MM.1S (cell line): ENCODE data around the gene NANS.

Experiments
- DNase-seq: peaks from one replicate; pipeline ENCODE4 v3.0.0-alpha.2; 2015
- H2AFZ ChIP-seq: fragments of 300-600 bp; sonication (generic); 2 replicates; pipeline ENCODE4 v1.6.0; 2016; ENCODE audit warnings: antibody characterized with exemption, low read length
- H3F3A ChIP-seq: fragments of 300-600 bp; sonication (generic); 2 replicates; pipeline ENCODE4 v1.6.1; 2016; ENCODE audit warnings: mild to moderate bottlenecking, antibody characterized with exemption, low read length, moderate library complexity, mixed read lengths; ENCODE audit not compliant: insufficient read depth
- H3K27ac ChIP-seq: fragments of 300-600 bp; sonication (generic); 2 replicates; pipeline ENCODE4 v1.5.1; 2016; ENCODE audit warnings: mild to moderate bottlenecking, low read length
- H3K27me3 ChIP-seq: fragments of 300-600 bp; sonication (generic); replicated peaks from 2 replicates; pipeline ENCODE4 v1.6.0; 2016; ENCODE audit warnings: low read length; ENCODE audit not compliant: insufficient read depth
- H3K36me3 ChIP-seq: fragments of 300-600 bp; sonication (generic); replicated peaks from 2 replicates; pipeline ENCODE4 v1.6.1; 2016; ENCODE audit warnings: mild to moderate bottlenecking, low read length, mixed read lengths; ENCODE audit not compliant: insufficient read depth
- H3K4me1 ChIP-seq: fragments of 300-600 bp; sonication (generic); 2 replicates; pipeline ENCODE4 v1.6.1; 2016; ENCODE audit warnings: low read length, mixed read lengths
- H3K4me2 ChIP-seq: fragments of 300-600 bp; sonication (generic); 2 replicates; pipeline ENCODE4 v1.6.0; 2016; ENCODE audit warnings: low read depth, low read length
- H3K4me3 ChIP-seq: fragments of 300-600 bp; sonication (generic); 2 replicates; pipeline ENCODE4 v1.5.1; 2016; ENCODE audit warnings: low read length, mixed read lengths
- H3K79me2 ChIP-seq: fragments of 300-600 bp; sonication (generic); 2 replicates; pipeline ENCODE4 v1.6.1; 2016; ENCODE audit warnings: mixed run types, low read length, mixed read lengths
- H3K9ac ChIP-seq: fragments of 300-600 bp; sonication (generic); 2 replicates; pipeline ENCODE4 v1.6.1; 2016; ENCODE audit warnings: low read length, mixed read lengths
- H3K9me2 ChIP-seq: fragments of 300-600 bp; sonication (generic); replicated peaks from 2 replicates; pipeline ENCODE4 v1.6.1; 2016; ENCODE audit warnings: mild to moderate bottlenecking, low read length, mixed read lengths; ENCODE audit not compliant: insufficient read depth
- H3K9me3 ChIP-seq: fragments of 300-600 bp; sonication (generic); replicated peaks from 2 replicates; pipeline ENCODE4 v1.6.1; 2016; ENCODE audit warnings: mild to moderate bottlenecking, low read length, mixed read lengths; ENCODE audit not compliant: insufficient read depth
- H4K20me1 ChIP-seq: fragments of 300-600 bp; sonication (generic); 2 replicates; pipeline ENCODE4 v1.6.1; 2016; ENCODE audit warnings: mild to moderate bottlenecking, low read length, moderate library complexity, mixed read lengths; ENCODE audit not compliant: insufficient read depth
- EZH2 ChIP-seq: fragments of 300-600 bp; sonication (generic); optimal IDR thresholded peaks from 2 replicates; pipeline ENCODE3; 2017; ENCODE audit warnings: low read depth, mild to moderate bottlenecking, antibody characterized with exemption, low read length, mixed read lengths
- EZH2phosphoT487 ChIP-seq: fragments of 300-600 bp; sonication (generic); IDR thresholded peaks from 2 replicates; pipeline ENCODE4 v1.6.1; 2018; ENCODE audit warnings: antibody characterized with exemption, low read length
- TF ChIP-seq, protein P1 (sequence below): fragments of 300-600 bp; sonication (generic); IDR thresholded peaks from 2 replicates; pipeline ENCODE4 v1.5.1; 2016; ENCODE audit warnings: antibody characterized with exemption, low read length, mixed read lengths

NANS gene

DNA sequence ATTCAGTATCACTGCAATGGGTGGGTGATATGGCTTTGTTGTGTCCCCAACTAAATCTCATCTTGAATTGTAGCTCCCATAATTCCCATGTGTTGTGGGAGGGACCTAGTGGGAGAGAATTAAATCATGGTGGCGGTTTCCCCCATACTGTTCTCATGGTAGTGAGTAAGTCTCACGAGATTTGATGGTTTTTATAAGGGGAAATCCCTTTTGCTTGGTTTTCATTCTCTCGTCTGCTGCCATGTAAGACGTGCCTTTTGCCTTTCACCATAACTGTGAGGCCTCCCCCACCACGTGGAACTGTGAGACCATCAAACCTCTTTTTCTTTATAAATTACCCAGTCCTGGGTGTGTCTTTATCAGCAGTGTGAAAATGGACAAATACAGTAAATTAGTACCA lies 9.5 kb upstream of the NANS start:
- no peaks in the 10 kb centered on the region for H3F3A ChIP-seq
- no peaks in the 10 kb centered on the region for H3K27me3 ChIP-seq
- H3K4me2 ChIP-seq, result peak overlapping the region; percentile 10; the same call in 1 of the 2 replicates
- H2AFZ ChIP-seq, result no peak overlapping the region
- no peaks in the 10 kb centered on the region for H3K9me2 ChIP-seq
- no peak for TF ChIP-seq EZH2
- TF ChIP-seq, protein P1, sequence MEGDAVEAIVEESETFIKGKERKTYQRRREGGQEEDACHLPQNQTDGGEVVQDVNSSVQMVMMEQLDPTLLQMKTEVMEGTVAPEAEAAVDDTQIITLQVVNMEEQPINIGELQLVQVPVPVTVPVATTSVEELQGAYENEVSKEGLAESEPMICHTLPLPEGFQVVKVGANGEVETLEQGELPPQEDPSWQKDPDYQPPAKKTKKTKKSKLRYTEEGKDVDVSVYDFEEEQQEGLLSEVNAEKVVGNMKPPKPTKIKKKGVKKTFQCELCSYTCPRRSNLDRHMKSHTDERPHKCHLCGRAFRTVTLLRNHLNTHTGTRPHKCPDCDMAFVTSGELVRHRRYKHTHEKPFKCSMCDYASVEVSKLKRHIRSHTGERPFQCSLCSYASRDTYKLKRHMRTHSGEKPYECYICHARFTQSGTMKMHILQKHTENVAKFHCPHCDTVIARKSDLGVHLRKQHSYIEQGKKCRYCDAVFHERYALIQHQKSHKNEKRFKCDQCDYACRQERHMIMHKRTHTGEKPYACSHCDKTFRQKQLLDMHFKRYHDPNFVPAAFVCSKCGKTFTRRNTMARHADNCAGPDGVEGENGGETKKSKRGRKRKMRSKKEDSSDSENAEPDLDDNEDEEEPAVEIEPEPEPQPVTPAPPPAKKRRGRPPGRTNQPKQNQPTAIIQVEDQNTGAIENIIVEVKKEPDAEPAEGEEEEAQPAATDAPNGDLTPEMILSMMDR, result no peak
- no peak for TF ChIP-seq EZH2phosphoT487
- H3K4me3 ChIP-seq, result no peak overlapping the region
- no peak for DNase-seq
- no peak overlapping the region for H3K9ac ChIP-seq
- peaks cover 27% of the 10 kb centered on the region for H3K79me2 ChIP-seq
- H3K9me3 ChIP-seq, result no peaks in the 10 kb centered on the region
- no peaks in the 10 kb centered on the region for H3K36me3 ChIP-seq
- H3K27ac ChIP-seq, result no peak overlapping the region
- no peaks in the 10 kb centered on the region for H4K20me1 ChIP-seq
- peaks cover 5% of the 10 kb centered on the region for H3K4me1 ChIP-seq

DNA sequence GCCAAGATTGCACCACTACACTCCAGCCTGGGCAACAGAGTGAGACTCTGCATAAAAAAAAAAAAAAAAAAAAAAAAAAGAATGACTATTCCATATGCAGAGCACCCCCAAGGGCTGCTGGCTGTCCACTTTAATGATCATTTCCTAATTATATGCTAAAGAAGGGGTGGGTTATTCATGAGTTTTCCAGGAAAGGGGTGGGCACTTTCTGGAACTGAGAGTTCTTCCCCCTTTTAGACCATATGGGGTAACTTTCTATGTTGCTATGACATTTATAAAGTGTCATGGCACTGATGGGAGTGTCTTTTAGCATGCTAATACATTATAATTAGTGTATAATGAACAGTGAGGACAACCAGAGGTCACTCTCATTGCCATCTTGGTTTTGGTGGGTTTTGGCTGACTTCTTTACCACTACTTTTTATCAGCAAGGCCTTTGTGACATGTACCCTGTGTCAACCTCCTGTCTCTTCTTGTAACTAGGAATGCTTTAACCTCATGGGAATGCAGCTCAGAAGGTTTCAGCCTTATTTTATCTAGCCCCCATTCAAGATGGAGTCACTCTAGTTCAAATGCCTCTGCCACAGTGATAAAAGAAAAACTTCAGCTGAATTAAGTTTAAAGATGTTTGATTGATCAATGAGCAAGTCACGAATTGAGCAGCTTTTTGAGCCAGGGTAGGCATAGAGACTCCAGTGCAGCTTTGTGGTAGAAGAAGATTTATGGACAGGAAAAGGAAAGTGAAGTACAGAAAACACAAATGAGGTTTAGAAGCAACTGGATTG lies 7.1 kb upstream of the NANS start:
- Histone ChIP-seq H2AFZ (no peak overlapping the region), H3K27me3 (no peaks in the 10 kb centered on the region), H3K9me3 (no peaks in the 10 kb centered on the region), H3K36me3 (no peaks in the 10 kb centered on the region), H3K4me1 (peaks cover 5% of the 10 kb centered on the region), H3K9ac (no peak overlapping the region), H4K20me1 (no peaks in the 10 kb centered on the region), H3K4me2 (no peak overlapping the region), H3K9me2 (no peaks in the 10 kb centered on the region), H3K4me3 (no peak overlapping the region), H3K79me2 (peaks cover 27% of the 10 kb centered on the region), H3F3A (no peaks in the 10 kb centered on the region), H3K27ac (no peak overlapping the region)
- DNase-seq, result no peak
- TF ChIP-seq, protein P1, result no peak
- TF ChIP-seq EZH2 (no peak), EZH2phosphoT487 (no peak)

DNA sequence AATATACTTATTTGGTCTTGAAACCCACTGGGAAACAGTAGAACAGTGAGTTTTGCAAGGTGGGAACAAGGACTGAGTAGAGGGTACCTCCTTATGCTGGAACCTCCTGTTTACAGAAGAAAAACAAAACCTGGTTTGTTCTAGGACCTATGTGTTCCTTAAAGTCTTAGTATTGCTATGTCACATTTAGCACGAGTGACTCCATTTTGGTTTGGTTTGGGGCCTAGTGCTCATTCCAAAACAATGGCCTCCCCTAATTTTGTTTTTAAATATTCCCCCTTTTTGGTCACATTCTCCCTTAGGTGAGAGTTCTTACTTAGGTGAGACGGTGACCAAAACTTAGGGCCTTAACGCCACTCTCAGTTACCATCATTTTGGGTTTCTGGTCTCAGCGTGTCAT lies 6.2 kb upstream of the NANS start:
- H2AFZ ChIP-seq, result no peak overlapping the region
- H3K36me3 ChIP-seq, result no peaks in the 10 kb centered on the region
- no peak overlapping the region for H3K27ac ChIP-seq
- H3K9me3 ChIP-seq, result no peaks in the 10 kb centered on the region
- no peaks in the 10 kb centered on the region for H3K27me3 ChIP-seq
- H3K79me2 ChIP-seq, result peaks cover 27% of the 10 kb centered on the region
- H3K4me2 ChIP-seq, result no peak overlapping the region
- H3F3A ChIP-seq, result no peaks in the 10 kb centered on the region
- no peak overlapping the region for H3K9ac ChIP-seq
- TF ChIP-seq EZH2 (no peak), EZH2phosphoT487 (no peak)
- TF ChIP-seq, protein P1, result no peak
- no peaks in the 10 kb centered on the region for H4K20me1 ChIP-seq
- no peaks in the 10 kb centered on the region for H3K4me1 ChIP-seq
- H3K4me3 ChIP-seq, result no peak overlapping the region
- DNase-seq, result no peak
- H3K9me2 ChIP-seq, result no peaks in the 10 kb centered on the region
